Measurements from ENCODE around the gene SNX30. TPM values are rescaled to one million over a fixed set of nuclear protein-coding genes. Genes with fewer than 3 reads are reported as not detected.

SNX30 gene
- total RNA-seq, 1 donor from 2014 or later: 22.5 TPM

GRCh38 chr9:112887381-112887780, 136.8 kb downstream of the SNX30 start:
- peak; percentile 2 for TF ChIP-seq CTCF (IDR thresholded peaks at IDR 0.05; ENCODE audit: insufficient read depth, low read length, poor library complexity, severe bottlenecking)
- H3K4me3 ChIP-seq (ENCODE audit: low read depth, low read length): no peak overlapping the region
- no peaks in the 10 kb centered on the region for H3K36me3 ChIP-seq (ENCODE audit: control insufficient read depth, insufficient read depth, low read length)
- peaks cover 20% of the 10 kb centered on the region for H3K27me3 ChIP-seq (ENCODE audit: control insufficient read depth, insufficient read depth, low read length)
- DNase-seq (ENCODE audit: low read depth): no peak

GRCh38 chr9:112890106-112891081, 139.8 kb downstream of the SNX30 start, which contains the start of gene SLC46A2:
SLC46A2 (minus strand) TSS chr9:112890876; CDS start chr9:112890681, 195 bp downstream.
- no peak for TF ChIP-seq CTCF (IDR thresholded peaks at IDR 0.05; ENCODE audit: insufficient read depth, low read length, poor library complexity, severe bottlenecking)
- DNase-seq (ENCODE audit: low read depth): no peak
- Histone ChIP-seq H3K4me3 (ENCODE audit: low read depth, low read length) (peak within 1 kb of the TSS; percentile 28), H3K27me3 (ENCODE audit: control insufficient read depth, insufficient read depth, low read length) (peaks cover 22% of the 10 kb centered on the region), H3K36me3 (ENCODE audit: control insufficient read depth, insufficient read depth, low read length) (no peaks in the 10 kb centered on the region)

- H3K27me3 ChIP-seq (ENCODE audit: control insufficient read depth, insufficient read depth, low read length): peaks cover 22% of the 10 kb centered on the region
- TF ChIP-seq CTCF (IDR thresholded peaks at IDR 0.05; ENCODE audit: insufficient read depth, low read length, poor library complexity, severe bottlenecking): no peak
- no peaks in the 10 kb centered on the region for H3K36me3 ChIP-seq (ENCODE audit: control insufficient read depth, insufficient read depth, low read length)
- DNase-seq (ENCODE audit: low read depth): no peak
- no peak overlapping the region for H3K4me3 ChIP-seq (ENCODE audit: low read depth, low read length)
Measured at GRCh38 chr9:112891521-112891920, 141.0 kb downstream of the SNX30 start.

GRCh38 chr9:112892981-112893380, 142.4 kb downstream of the SNX30 start:
- Histone ChIP-seq H3K27me3 (ENCODE audit: control insufficient read depth, insufficient read depth, low read length) (peaks cover 22% of the 10 kb centered on the region), H3K36me3 (ENCODE audit: control insufficient read depth, insufficient read depth, low read length) (no peaks in the 10 kb centered on the region), H3K4me3 (ENCODE audit: low read depth, low read length) (no peak overlapping the region)
- no peak for DNase-seq (ENCODE audit: low read depth)
- no peak for TF ChIP-seq CTCF (IDR thresholded peaks at IDR 0.05; ENCODE audit: insufficient read depth, low read length, poor library complexity, severe bottlenecking)

- peaks cover 21% of the 10 kb centered on the region for H3K27me3 ChIP-seq (ENCODE audit: control insufficient read depth, insufficient read depth, low read length)
- H3K36me3 ChIP-seq (ENCODE audit: control insufficient read depth, insufficient read depth, low read length): no peaks in the 10 kb centered on the region
- no peak for TF ChIP-seq CTCF (IDR thresholded peaks at IDR 0.05; ENCODE audit: insufficient read depth, low read length, poor library complexity, severe bottlenecking)
- H3K4me3 ChIP-seq (ENCODE audit: low read depth, low read length): no peak overlapping the region
- no peak for DNase-seq (ENCODE audit: low read depth)
Measured at GRCh38 chr9:112894041-112894440, 143.5 kb downstream of the SNX30 start.
